Stimulated activated CD4-positive, alpha-beta T cell treated with anti-CD3 and anti-CD28 coated beads, Interleukin-1b, Interleukin-23, amount 100 ng/mL, for 4 hours (primary cell): Measurements from ENCODE around the gene VIPR2.

ENCODE experiments used
- DNase-seq, 2 donors: peaks; one replicate each; pipeline ENCODE4 v3.0.0-alpha.2; 2020; ENCODE audit warnings: low read depth in 2 of 2

Gene VIPR2

GRCh38 chr7:159045839-159046238, 98.8 kb downstream of the VIPR2 start:
- no peak for DNase-seq

GRCh38 chr7:159042581-159043101, 102.0 kb downstream of the VIPR2 start:
- no peak for DNase-seq

GRCh38 chr7:159042103-159042502, 102.6 kb downstream of the VIPR2 start:
- DNase-seq, result no peak

- no peak for DNase-seq
Measured at GRCh38 chr7:159040912-159041711, 103.6 kb downstream of the VIPR2 start.

GRCh38 chr7:159040146-159040545, 104.5 kb downstream of the VIPR2 start:
- DNase-seq, result no peak

GRCh38 chr7:159039716-159040115, 105.0 kb downstream of the VIPR2 start:
- DNase-seq, result no peak

- DNase-seq, result no peak
Measured at GRCh38 chr7:159038066-159038465, 106.6 kb downstream of the VIPR2 start.

- DNase-seq, result no peak
Measured at GRCh38 chr7:159036916-159037605, 107.6 kb downstream of the VIPR2 start.

- DNase-seq, result no peak
Measured at GRCh38 chr7:159035571-159036073, 109.0 kb downstream of the VIPR2 start.

GRCh38 chr7:159034988-159035387, 109.7 kb downstream of the VIPR2 start:
- no peak for DNase-seq

- no peak for DNase-seq
Measured at GRCh38 chr7:159034394-159034793, 110.3 kb downstream of the VIPR2 start.

GRCh38 chr7:159033956-159034355, 110.7 kb downstream of the VIPR2 start:
- DNase-seq, result no peak

- no peak for DNase-seq
Measured at GRCh38 chr7:159033473-159033825, 111.2 kb downstream of the VIPR2 start.

GRCh38 chr7:159032753-159033472, 111.8 kb downstream of the VIPR2 start:
- no peak for DNase-seq

- DNase-seq, result no peak
Measured at GRCh38 chr7:159032322-159032721, 112.3 kb downstream of the VIPR2 start.

- DNase-seq, result no peak
Measured at GRCh38 chr7:159031750-159032149, 112.9 kb downstream of the VIPR2 start.

GRCh38 chr7:159031135-159031701, 113.4 kb downstream of the VIPR2 start:
- DNase-seq, result no peak

GRCh38 chr7:159030490-159031134, 114.1 kb downstream of the VIPR2 start:
- DNase-seq, result no peak

GRCh38 chr7:159028508-159029401, 115.9 kb downstream of the VIPR2 start:
- no peak for DNase-seq

GRCh38 chr7:159027789-159028507, 116.7 kb downstream of the VIPR2 start:
- no peak for DNase-seq
